HG03469 (cell line): ENCODE results near the gene PRAME.
"Not testable (repeated sequence)": the region's sequence is repeated elsewhere in the genome, so short reads cannot be mapped to it uniquely, and the experiment has no call there.

Experiments used
- ATAC-seq: cut with Tn5 transposase; IDR thresholded peaks from one replicate; pipeline ENCODE4 v1.9.1; 2021; ENCODE audit warnings: mild to moderate bottlenecking, moderate library complexity, moderate number of reproducible peaks; ENCODE audit not compliant: unreplicated experiment

Gene PRAME

DNA sequence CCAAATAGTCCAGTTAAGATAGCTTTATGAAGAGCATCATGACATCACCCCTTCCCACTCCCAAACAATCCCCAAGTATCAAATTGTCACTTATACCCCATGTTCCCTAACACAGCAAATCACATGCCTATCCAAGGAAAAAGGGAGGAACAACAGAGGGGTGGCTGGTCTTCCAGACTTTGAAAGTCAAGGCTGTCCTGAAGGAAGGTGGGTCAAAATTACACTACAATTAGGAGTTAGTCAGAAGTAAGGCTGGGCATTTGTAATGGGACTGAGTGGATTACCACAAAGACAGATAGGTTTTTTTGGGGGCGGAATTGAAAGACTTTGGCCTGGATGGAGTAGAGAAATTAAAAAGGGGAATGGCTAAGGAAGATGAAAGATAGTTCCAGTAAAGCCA lies 5.9 kb downstream of the PRAME start:
- ATAC-seq: no peak

DNA sequence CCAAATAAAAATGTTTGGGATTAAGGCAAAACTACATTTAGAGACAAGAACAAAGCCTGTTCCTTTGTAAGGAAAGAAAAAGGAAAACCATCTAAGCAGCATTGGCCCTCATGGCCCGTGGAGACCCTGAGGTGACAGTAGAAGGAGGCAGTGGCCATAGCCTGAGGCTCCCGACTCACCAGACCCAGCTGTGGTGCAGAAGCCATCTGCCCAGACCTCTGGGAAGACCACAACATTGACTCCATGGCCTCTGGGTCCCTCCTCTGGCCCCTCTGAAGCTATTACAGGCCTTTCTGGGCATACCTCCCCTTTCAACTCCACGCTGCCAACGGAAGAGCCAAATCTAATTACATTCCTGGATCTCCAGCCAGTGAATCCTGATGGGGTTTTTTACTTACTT lies 6.4 kb downstream of the PRAME start:
- no peak for ATAC-seq

DNA sequence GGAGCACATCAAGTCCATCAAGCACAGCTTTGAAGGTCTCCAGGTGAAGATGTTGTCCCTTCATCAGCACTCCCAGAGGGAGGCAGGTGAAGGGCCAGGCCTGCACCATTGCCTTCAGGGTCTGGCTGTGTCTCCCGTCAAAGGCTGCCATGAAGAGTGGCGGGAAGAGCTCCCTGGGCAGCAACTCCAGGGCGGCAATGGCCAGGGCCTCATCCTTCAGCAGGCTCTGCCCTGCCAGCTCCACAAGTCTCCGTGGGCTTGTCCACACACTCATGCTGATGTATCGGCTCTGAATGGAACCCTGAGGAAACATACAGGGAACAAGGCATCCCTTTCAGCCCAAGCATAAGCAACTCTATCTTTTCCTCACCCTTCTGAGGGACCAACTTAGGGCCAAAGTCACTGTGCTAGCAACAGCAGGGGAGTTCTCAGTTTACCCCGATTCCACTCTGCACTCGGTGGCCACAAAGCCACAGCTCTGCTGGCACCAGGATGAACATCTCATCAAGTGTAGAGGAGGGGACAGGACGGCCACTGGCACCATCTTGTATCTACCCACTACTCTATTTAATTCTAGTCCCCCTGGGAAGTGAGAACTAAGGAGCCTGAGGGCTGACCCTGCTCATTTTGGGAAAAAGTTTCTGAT lies 8.2 kb downstream of the PRAME start:
- no peak for ATAC-seq

DNA sequence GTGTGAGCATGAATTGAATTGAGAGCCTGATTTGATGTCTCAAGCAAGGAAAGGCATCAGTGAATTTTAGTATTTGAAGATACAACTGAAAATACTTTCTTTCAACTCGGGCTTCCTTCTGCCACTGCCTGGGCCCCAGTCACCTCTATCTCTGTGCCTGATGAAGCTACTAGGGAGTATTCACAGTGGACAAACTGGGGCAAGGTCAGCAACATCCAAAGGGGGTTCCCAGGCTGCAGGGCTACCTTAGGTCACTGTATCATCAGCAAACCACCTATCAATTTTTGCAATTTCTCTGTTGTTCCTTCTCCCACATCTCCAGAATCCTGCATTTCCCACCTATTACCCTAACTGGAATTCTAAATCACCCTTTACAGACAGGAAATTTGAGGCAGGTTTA lies 10.2 kb downstream of the PRAME start:
- ATAC-seq: no peak

DNA sequence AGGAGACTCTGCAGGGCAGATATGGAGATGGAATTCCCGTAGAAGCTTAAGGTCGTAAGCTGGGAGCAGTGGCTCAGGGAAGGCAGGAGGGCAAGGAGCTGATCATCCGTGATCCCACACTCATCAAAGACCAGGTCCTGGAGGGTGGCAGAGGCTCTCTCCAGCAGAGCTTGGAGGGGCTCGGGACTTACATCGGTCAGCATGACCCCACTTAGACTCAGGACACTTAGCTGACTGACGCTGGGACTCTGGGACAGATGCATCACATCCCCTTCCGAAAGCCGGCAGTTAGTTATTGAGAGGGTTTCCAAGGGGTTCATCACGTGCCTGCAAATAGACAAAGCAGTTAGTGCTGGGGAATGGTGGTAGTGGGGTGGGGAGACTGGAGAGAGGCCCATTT lies 10.7 kb downstream of the PRAME start:
- no peak for ATAC-seq

DNA sequence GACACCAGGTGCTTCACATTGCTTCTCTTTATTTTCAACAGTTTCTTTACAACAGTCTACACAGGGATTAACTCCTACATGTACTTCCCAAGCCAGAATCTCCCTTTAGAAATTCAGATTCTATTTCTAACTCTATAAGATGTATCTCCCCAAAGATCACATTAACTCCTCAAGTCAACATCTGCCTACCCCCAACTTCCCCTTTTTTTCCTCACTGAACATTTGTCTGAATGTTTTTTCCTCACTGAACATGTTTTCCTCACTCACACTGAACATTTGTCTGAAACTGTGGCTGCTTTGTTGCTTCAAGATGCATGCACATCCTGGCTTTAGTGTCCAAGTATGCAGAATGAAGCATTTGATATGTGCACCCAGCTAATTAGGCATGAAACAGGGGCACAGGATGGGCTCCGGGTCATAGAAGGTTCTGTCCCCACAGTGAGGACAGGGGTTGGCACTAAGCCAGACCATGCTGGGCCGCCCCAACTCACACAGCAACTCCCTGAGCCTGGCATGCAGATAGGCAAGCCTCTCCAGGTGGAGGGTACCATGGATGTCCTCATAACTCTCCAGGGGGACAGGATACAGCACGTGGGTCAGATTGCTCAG lies 11.3 kb downstream of the PRAME start:
- ATAC-seq: no peak

DNA sequence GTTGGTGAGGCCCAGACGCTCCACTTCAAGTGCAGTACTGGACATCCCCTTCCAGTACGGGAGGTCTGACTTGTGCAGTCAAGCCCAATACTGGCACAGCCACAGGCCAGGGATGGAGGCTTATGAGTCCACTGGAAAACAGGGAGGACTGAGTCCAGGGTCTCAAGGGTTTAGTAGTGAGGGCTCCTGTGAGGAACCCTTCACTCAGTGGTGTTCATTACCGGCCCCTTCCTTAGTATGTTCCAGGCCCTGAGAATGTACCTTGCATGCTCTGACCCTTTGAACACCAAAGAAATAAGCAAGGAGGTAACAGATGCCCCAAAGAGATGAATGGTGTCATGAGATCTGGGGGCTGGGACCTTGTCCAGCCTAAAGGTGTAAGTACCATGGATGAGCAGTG lies 11.8 kb downstream of the PRAME start:
- ATAC-seq: no peak

DNA sequence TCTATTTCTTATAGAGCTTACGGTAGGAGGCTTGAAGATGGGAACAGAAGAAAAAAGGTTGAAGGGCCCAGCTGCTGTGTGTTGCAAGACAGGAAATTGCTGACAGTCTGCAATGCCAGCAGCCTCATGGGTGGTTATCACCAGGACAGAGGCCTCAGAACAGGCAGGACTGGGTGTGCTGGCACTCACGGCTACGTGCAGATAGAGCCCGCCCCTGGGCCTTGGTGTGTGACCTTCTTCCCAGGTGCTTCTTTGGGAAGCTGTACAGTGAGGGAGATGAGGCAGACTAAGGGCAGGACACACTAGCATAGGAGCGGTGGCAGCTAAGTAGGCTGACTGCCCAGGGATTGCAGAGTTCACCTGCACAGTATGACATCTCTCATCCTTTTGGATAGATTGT lies 12.6 kb downstream of the PRAME start:
- no peak for ATAC-seq

DNA sequence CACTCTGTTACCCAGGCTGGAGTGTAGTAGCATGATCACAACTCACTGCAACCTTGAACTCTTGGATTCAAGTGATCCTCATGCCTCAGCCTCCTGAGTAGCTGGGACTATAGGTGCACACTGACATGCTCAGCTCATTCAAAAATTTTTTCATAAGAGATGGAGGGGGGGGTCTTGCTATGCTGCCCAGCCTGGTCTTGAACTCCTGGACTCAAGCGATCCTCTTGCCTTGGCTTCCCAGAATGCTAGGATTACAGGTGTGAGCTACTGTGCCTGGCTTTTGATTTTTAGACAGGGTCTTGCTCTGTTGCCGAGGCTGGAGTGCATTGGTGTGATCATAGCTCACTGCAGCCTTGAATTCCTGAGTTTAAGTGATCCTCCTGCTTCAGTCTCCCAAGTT lies 14.0 kb downstream of the PRAME start:
- ATAC-seq: no peak

DNA sequence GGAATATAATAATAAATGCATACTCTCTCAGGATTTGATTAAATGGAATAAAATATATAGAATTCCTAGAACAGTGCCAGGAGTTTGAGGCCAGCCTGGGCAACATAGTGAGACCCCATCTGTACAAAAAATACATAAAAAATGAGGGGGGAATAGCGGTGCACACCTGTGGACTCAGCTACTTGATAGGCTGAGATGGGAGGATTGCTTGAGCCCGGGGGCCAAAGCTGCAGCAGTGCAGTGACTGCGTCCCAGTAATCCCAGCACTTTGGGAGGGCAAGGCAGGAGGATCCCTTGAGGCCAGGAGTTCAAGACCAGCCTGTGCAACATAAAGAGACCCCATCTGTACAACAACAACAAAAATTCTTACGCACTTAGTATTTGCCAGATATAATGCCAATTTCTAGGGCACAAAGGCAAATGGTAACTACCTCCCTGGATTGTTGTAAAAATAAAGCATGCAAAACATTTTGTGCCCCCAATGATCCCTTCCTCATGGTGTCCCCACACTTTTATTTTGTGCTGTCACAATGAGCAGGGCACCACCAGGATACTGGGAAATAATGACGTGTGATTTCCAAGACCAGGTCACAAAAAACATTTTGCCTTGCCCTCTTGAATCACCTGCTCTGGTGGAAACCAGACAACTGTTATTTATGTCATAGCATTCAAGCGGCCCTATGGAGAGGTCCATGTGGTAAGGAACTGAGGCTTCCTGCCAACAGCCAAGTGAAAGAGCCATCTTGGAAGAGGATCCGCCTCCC lies 20.7 kb downstream of the PRAME start:
- no peak for ATAC-seq

DNA sequence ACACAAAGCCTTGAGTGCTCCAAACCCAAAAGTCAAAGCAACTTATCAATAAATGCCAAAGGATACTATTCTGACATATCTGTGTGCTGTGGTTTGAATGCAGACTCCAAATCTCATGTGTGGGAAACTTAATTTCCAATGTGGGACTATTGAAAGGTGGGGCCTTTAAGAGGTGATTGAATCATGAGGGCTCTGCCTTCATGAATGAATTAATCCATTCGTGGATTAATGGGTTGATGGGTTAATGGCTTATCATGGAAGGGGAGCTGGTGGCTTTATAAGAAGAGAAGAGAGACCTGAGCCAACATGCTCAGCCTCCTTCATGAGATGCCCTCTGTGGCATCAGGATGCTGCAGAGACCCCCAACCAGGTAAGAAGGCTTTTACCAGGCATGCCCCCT lies 22.1 kb downstream of the PRAME start:
- ATAC-seq: no peak

DNA sequence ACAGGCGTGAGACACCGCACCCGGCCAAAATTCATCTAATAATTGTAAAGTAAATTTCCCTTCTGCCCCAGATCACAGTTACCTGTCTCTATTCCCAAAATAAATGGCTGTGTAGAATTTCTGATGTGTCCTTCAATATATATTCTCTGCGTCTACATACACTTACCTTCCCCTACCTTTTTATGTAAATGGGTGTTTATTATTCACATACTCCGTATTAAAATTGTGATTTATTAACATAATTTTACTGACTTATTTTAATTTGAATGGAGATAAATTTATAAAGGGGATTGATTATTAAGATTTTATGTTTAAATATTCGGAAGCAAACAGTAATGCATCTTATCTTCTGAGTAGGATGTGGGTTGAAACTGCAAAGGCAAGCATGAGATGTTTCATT lies 22.6 kb downstream of the PRAME start:
- no peak for ATAC-seq

DNA sequence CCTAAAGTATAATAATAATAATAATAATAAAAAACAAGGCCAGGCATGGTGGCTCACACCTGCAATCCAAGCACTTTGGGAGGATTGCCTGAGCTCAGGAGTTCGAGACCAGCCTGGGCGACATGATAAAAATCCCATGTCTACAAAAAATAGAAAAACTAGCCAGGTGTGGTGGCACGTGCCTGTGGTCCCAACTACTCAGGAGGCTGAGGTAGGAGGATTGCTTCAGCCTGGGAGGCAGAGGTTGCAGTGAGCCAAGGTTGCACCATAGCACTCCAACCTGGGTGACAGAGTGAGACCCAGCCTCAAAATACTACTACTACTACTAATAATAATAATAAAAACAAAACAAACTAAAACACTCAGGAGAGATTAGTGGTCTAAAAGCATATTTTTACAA lies 23.4 kb downstream of the PRAME start:
- no peak for ATAC-seq

DNA sequence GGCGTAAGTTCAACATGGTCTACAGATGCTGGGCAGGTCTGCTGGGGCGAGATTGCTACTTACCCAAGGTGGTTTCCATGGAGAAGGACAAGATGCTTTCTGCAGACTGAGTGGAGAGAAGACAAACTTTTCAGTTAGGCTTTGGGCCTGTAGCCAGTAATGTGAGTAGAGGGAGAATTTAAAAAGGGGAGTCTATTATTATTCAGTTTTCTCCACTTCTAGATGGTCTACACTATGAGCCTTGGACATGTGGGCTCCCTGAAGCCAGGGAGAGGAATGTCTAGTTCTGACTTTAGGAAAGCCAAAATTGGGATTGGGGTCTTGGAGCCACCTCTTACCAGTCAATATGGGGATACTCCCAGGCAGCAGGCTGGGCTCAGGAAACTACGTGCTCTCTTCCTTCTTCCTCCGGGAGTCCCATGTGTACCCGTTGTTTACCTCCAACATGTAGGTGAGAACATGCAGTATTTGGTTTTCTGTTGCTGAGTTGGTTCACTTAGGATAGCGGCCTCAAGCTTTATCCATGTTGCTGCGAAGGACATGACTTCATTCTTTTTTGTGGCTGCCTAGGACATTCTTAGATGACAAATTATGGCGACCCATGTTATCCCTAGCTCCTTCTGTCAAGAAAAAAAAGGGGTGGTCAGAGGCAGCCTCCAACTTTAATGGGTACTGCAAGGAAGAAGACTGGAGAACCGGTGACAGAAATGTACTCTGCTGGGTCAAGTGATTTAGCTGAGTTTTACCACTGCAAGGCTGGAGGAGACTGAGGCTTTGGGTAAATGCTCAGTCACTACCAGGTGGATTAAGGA lies 24.3 kb downstream of the PRAME start:
- ATAC-seq: no peak

DNA sequence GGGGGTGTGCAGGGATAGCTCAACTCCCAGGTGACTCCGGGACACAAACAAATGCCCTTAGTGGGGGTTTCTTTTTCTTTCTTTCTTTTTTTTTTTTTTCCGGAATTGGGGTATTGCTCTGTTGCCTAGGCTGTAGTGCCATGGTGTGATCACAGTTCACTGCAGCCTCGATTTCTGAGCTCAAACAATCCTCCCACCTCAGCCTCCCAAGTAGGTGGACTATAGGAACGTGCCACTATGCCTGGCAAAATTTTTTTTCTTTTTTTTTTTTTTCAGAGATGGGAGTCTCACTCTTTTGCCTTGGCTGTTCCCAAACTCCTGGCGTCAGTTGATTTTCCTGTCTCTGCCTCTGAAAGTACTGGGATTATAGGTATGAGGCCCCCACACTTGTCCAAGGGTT lies 25.2 kb downstream of the PRAME start:
- no peak for ATAC-seq

DNA sequence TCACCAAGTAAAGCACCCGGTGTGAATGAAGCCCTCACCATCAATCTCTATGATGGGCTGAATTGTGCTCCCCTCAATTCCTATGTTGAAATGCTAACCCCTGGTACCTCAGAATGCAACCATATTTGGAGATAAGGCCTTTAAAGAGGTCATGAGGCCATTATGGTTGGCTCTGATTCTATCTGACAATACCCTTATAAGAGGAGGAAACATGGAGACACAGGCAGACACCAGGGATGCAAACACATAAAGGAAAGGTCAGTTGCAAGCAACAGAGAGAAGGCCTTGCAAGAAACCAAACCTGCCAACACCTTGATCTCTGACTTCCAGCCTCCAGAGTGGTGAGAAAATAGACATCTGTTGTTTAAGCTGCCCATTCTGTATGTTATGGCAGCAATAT lies 25.6 kb downstream of the PRAME start:
- ATAC-seq: no peak

DNA sequence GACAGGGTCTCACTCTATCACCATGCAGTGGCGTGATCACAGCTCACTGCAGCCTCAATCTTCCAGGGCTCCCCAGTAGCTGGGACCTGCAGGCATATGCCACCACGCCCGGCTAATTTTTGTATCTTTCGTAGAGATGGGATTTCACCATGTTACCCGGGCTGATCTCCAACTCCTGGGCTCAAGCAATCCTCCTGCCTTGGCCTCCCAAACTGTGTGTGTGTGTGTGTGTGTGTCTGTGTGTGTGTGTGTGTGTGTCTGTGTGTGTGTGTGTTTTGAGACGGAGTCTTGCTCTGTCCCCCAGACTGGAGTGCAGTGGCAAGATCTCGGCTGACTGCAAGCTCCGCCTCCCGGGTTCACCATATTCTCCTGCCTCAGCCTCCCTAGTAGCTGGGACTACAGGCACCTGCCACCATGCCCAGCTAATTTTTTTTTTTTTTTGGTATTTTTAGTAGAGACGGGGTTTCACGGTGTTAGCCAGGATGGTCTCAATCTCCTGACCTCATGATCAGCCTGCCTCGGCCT lies 26.5 kb downstream of the PRAME start:
- not testable (repeated sequence) for ATAC-seq

DNA sequence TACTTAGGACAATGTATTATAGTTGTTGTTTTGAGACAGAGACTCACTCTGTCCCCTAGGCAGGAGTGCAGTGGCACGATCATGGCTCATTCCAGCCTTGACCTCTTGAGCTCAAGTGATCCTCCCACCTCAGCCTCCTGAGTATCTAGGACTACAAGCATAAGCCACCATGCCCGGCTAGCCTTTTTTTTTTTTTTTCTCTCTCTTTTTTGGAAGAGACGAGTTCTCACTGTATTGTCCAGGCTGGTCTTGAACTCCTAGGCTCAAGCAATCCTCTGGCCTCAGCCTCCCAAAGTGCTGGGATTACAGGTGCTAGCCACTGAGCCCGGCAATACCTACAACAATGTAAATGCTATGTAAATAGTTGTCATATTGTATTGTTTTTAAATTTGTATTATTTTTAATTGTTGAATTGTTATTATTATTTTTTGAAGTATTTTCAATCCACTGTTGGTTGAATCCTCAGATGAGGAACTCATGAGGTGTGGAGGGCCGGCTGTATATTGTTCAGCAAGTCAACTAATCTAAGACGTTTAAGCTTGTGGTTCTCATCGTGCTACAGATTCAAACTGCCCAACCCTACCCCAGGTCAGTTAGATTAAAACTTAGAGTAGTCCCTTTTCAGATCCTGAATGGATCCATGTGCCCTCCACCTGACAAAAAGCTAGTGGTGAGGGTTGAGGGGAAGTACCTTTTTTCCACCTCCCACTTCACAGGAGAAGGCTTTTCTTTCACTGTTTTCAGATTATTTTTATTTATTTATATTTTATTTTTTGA lies 27.1 kb downstream of the PRAME start:
- ATAC-seq: no peak

DNA sequence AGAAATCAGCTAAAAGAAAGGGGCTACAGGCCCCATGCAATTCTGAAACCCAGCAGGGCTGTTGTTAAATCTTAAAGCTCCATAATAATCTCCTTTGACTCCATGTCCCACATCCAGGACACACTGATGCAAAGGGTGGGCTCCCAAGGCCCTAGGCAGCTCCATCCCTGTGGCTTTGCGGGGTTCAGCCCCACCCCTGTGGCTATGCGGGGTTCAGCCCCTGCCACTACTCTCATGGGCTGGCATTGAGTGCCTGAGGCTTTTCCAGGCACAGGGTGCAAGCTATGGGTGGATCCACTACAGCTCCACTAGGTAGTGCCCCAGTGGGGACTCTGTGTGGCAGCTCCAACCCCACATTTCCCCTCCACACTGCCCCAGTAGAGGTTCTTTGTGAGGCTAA lies 30.3 kb downstream of the PRAME start:
- no peak for ATAC-seq

DNA sequence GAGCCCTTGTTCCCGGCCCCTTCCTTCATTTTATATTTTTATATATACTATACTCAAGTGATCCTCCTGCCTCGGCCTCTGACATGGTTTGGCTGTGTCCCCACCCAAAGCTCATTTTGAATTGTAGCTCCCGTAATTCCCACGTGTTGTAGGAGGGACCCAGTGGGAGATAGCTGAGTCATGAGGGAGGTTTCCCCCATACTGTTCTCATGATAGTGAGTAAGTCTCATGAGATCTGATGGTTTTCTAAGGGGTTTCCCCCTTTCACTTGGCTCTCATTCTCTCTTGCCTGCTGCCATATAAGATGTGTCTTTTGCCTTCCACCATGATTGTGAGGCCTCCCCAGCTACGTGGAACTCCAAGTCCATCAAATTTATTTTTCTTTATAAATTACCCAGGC lies 31.8 kb downstream of the PRAME start:
- ATAC-seq: no peak
